Testis (tissue), 3 donors: ENCODE results near the gene RPS3. TPM values are rescaled to one million over a fixed set of nuclear protein-coding genes. Genes with fewer than 3 reads are reported as not detected.
A peak's percentile ranks its signal among the peaks of the same experiment; 100 is the strongest.

Source experiments
- DNase-seq: peaks from one replicate; pipeline ENCODE4 v3.0.0-alpha.2; 2019
- H3K27ac ChIP-seq, 2 donors: fragments of 200-600 bp; sonication (generic); one replicate each; pipeline ENCODE4 v1.5.1; 2019
- H3K27me3 ChIP-seq: fragments of 200-600 bp; sonication (generic); one replicate; pipeline ENCODE4 v1.5.1; 2019
- H3K36me3 ChIP-seq: fragments of 200-600 bp; sonication (generic); one replicate; pipeline ENCODE4 v1.5.1; 2017; ENCODE audit warnings: low read depth; ENCODE audit errors: missing control alignments
- H3K4me1 ChIP-seq: fragments of 200-600 bp; sonication (generic); one replicate; pipeline ENCODE4 v1.5.1; 2019
- H3K4me3 ChIP-seq, 2 donors: fragments of 200-600 bp; sonication (generic); one replicate each; pipeline ENCODE4 v1.5.1; 2017 to 2019
- H3K9me3 ChIP-seq: fragments of 200-600 bp; sonication (generic); one replicate; pipeline ENCODE4 v1.5.1; 2017
- CTCF ChIP-seq, 3 experiments: fragments of 450-650 bp in 2 of 3; fragments of 200-600 bp in 1 of 3; sonication (generic) in 1 of 3; IDR thresholded peaks; one replicate each; pipeline ENCODE4 v1.5.1; 2016 to 2019; ENCODE audit warnings: antibody characterized with exemption in 3 of 3, mild to moderate bottlenecking in 2 of 3, moderate library complexity in 1 of 3
- POLR2A ChIP-seq: fragments of 450-650 bp; IDR thresholded peaks from one replicate; pipeline ENCODE4 v1.6.1; 2017; ENCODE audit warnings: antibody characterized with exemption, mild to moderate bottlenecking, moderate library complexity
- WGBS, 2 donors: methylation state at CpG; one replicate each; pipeline ENCODE4 v1.1.5; 2018; 5-methylcytosine and 5-hydroxymethylcytosine counted together
- intact Hi-C: fragments of 100-400 bp; cut with DNase I; formaldehyde crosslinking; loops from one replicate; pipeline ENCODE4 v1.15.1; 2023; ENCODE audit warnings: low total_unique reads
- polyA plus RNA-seq: library from polyadenylated mRNA; stranded (reverse); fragments of 350-450 nt; fragmentation: Illumina TruSeq; extraction: RNeasy Lipid Tissue Mini Kit (QIAGEN cat#74804); gene quantifications from one replicate; pipeline ENCODE4 v1.2.3, GENCODE V29; 2014; ENCODE audit warnings: low read depth, low replicate concordance; ENCODE audit not compliant: insufficient read depth
- total RNA-seq, 2 donors: library from RNA; depleted of rRNA; stranded (reverse); fragments of >200 nt; gene quantifications; one replicate each; pipeline ENCODE4 v1.2.3, GENCODE V29; 2016

RPS3 gene
- total and polyA plus RNA-seq, 3 donors from 2014 or later = 464 to 1,294 (median 925) TPM

GRCh38 chr11:75371949-75372876 lies 27.1 kb upstream of the RPS3 start:
- no peaks in the 10 kb centered on the region for H3K4me1 ChIP-seq
- intact Hi-C loops = no loop called here
- H3K27ac ChIP-seq = peak overlapping the region in 1 of 2 donors; percentile 41
- no peaks in the 10 kb centered on the region for H3K36me3 ChIP-seq
- TF ChIP-seq CTCF (IDR thresholded peaks at IDR 0.05) (no peak), POLR2A (no peak)
- WGBS, 2 donors = 60 to 73% methylated on average over 8 of the region's 8 CpGs
- peak; percentile 37 for DNase-seq
- no peak overlapping the region for H3K4me3 ChIP-seq
- no peaks in the 10 kb centered on the region for H3K9me3 ChIP-seq
- no peaks in the 10 kb centered on the region for H3K27me3 ChIP-seq

GRCh38 chr11:75373201-75373600 lies 26.1 kb upstream of the RPS3 start:
- no peaks in the 10 kb centered on the region for H3K9me3 ChIP-seq
- H3K36me3 ChIP-seq = no peaks in the 10 kb centered on the region
- H3K27ac ChIP-seq = no peak overlapping the region
- no peak for DNase-seq
- no peaks in the 10 kb centered on the region for H3K4me1 ChIP-seq
- no peak overlapping the region for H3K4me3 ChIP-seq
- WGBS, 2 donors = 87 to 93% methylated on average over 8 of the region's 8 CpGs
- intact Hi-C loops = no loop called here
- no peak for TF ChIP-seq CTCF (IDR thresholded peaks at IDR 0.05)
- TF ChIP-seq POLR2A = no peak
- H3K27me3 ChIP-seq = no peaks in the 10 kb centered on the region

- TF ChIP-seq POLR2A = no peak
- TF ChIP-seq CTCF (IDR thresholded peaks at IDR 0.05) = no peak
- H3K27ac ChIP-seq = no peak overlapping the region
Measured at GRCh38 chr11:75374646-75375045, 24.7 kb upstream of the RPS3 start.

GRCh38 chr11:75375626-75376025 lies 23.7 kb upstream of the RPS3 start:
- intact Hi-C loops = no loop called here
- no peaks in the 10 kb centered on the region for H3K9me3 ChIP-seq
- no peaks in the 10 kb centered on the region for H3K4me1 ChIP-seq
- WGBS, 2 donors = 95% methylated on average over 8 of the region's 8 CpGs
- no peak for DNase-seq
- no peak overlapping the region for H3K27ac ChIP-seq
- H3K36me3 ChIP-seq = no peaks in the 10 kb centered on the region
- TF ChIP-seq POLR2A (no peak), CTCF (IDR thresholded peaks at IDR 0.05) (no peak)
- no peaks in the 10 kb centered on the region for H3K27me3 ChIP-seq
- no peak overlapping the region for H3K4me3 ChIP-seq

More at GRCh38 chr11:75374646-75375045, 24.7 kb upstream of the RPS3 start:
- H3K4me1 ChIP-seq = no peaks in the 10 kb centered on the region
- H3K9me3 ChIP-seq = no peaks in the 10 kb centered on the region
- no peaks in the 10 kb centered on the region for H3K27me3 ChIP-seq
- intact Hi-C loops = no loop called here
- H3K4me3 ChIP-seq = no peak overlapping the region
- WGBS, 2 donors = 87 to 89% methylated on average over 4 of the region's 4 CpGs
- no peak for DNase-seq
- H3K36me3 ChIP-seq = no peaks in the 10 kb centered on the region
